HG03103 (cell line): ENCODE results near the gene NRROS.

Source experiments
- ATAC-seq: cut with Tn5 transposase; IDR thresholded peaks from one replicate; pipeline ENCODE4 v1.9.1; 2021; ENCODE audit warnings: low read depth; ENCODE audit not compliant: unreplicated experiment

NRROS gene

GRCh38 chr3:196645897-196646665 is 6.6 kb downstream of the NRROS start:
- no peak for ATAC-seq

- no peak for ATAC-seq
Observed at GRCh38 chr3:196646666-196647216, 7.2 kb downstream of the NRROS start.

GRCh38 chr3:196650740-196651311 is 11.3 kb downstream of the NRROS start:
- no peak for ATAC-seq

GRCh38 chr3:196651819-196652218 is 12.3 kb downstream of the NRROS start:
- no peak for ATAC-seq

GRCh38 chr3:196652961-196653795 is 13.7 kb downstream of the NRROS start:
- no peak for ATAC-seq

GRCh38 chr3:196654006-196654734 is 14.7 kb downstream of the NRROS start:
- no peak for ATAC-seq

GRCh38 chr3:196654735-196655090 is 15.2 kb downstream of the NRROS start:
- no peak for ATAC-seq

- ATAC-seq, result no peak
Observed at GRCh38 chr3:196655496-196655895, 16.0 kb downstream of the NRROS start.

- no peak for ATAC-seq
Observed at GRCh38 chr3:196656213-196656612, 16.7 kb downstream of the NRROS start.

GRCh38 chr3:196659901-196660351 is 20.4 kb downstream of the NRROS start:
- ATAC-seq, result no peak

GRCh38 chr3:196660381-196661166 is 21.1 kb downstream of the NRROS start:
- no peak for ATAC-seq

- ATAC-seq, result no peak
Observed at GRCh38 chr3:196661400-196661799, 21.9 kb downstream of the NRROS start.

- ATAC-seq, result no peak
Observed at GRCh38 chr3:196662033-196662432, 22.5 kb downstream of the NRROS start.

GRCh38 chr3:196662711-196663571 is 23.4 kb downstream of the NRROS start:
- ATAC-seq, result no peak

- no peak for ATAC-seq
Observed at GRCh38 chr3:196666001-196666867, 26.7 kb downstream of the NRROS start.

GRCh38 chr3:196667056-196667825 is 27.7 kb downstream of the NRROS start:
- no peak for ATAC-seq

- no peak for ATAC-seq
Observed at GRCh38 chr3:196670339-196670738, 30.8 kb downstream of the NRROS start.
